GM19099 (cell line): ENCODE measurements around the gene MAP4K2.

Experiments used
- POLR2A ChIP-seq: IDR thresholded peaks from 3 replicates; pipeline ENCODE4 v1.6.1; 2011; ENCODE audit warnings: low read depth; ENCODE audit not compliant: insufficient read length; ENCODE audit errors: extremely low read depth

The MAP4K2 gene

GRCh38 chr11:64831411-64831891, 28.4 kb upstream of the MAP4K2 start:
- no peak for TF ChIP-seq POLR2A

GRCh38 chr11:64829536-64830251, 26.7 kb upstream of the MAP4K2 start:
- no peak for TF ChIP-seq POLR2A

GRCh38 chr11:64827451-64827839, 24.4 kb upstream of the MAP4K2 start:
- no peak for TF ChIP-seq POLR2A

DNA sequence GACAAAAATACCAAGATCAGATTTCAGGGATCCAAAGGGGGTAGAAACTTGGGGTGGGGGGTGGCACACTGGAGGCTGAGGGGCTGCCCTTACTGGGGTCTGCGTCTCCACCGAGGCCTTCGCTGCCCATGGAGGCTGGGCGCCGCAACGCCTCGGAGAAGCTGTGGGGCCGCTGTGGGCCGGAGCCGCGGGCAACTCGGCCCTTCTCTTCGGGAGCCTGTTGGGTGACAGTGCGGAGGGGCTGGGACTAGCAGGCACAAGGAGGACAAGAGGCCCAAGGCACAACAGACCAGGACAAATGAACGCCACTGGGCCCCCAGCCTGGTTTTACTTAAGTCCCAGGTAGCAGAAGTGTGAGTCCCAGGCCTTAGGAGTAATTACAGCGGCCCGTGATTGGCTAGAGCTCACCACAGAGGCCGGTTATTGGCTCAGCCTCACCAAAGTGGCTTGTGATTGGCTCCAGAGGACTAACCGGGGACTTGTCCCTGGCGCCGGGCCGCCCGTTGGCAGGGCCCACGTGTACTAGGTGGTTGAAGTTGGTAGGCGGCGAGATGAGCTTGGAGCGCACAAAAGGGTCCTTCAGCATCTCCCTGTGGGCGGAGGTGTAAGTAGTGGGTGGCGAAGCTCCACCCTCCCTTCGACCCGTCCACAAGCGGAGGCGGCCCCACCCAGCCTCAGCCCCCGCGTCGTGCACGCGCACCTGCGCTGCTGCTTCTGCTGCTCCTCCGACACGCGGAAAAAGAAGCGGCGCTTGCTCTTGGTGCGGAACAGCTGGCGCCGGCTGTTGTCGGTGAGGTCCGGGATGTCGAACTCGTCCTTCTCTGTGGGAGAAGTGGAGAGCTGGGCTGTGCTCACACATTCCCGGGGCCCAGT, 23.8 kb upstream of the MAP4K2 start:
- no peak for TF ChIP-seq POLR2A

GRCh38 chr11:64826062-64826461, 23.0 kb upstream of the MAP4K2 start:
- no peak for TF ChIP-seq POLR2A

DNA sequence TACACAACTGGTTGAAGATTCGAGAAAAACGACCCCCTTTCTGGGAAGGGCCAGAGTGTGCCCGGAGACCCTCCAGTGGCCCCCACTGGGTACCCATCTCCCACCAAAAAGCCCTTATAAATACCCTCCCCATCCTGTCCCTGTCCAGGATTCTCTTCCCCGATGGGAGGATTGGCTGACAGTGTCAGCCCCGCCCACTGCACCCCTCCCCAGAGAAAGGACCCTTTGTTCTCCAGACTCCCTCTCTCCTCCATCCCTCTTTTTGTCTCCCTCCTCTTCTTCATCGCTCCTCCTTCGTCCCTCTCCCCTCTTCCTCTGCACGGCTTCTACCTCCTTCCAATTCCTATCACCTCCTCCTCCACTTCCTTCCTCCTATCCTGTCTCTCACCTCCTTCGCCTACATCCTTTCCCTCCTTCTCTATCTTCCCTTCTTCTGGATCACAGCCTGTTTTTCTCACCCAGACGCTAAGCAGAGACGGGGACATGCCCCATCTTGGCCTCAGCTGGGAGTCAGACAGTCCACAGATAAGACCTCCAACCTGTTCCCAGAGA, 20.6 kb upstream of the MAP4K2 start:
- no peak for TF ChIP-seq POLR2A

GRCh38 chr11:64817476-64817875, 14.5 kb upstream of the MAP4K2 start:
- no peak for TF ChIP-seq POLR2A

GRCh38 chr11:64814712-64815187, 11.7 kb upstream of the MAP4K2 start:
- no peak for TF ChIP-seq POLR2A

- no peak for TF ChIP-seq POLR2A
These were observed 10.8 kb upstream of the MAP4K2 start for GRCh38 chr11:64813826-64814225.

GRCh38 chr11:64810891-64811272, 7.9 kb upstream of the MAP4K2 start:
- TF ChIP-seq POLR2A, result no peak

GRCh38 chr11:64810271-64810890, 7.4 kb upstream of the MAP4K2 start, which contains the start of gene MEN1:
Gene MEN1 (minus strand): TSS chr11:64810551. CDS start chr11:64810109, 442 bp downstream.
- TF ChIP-seq POLR2A, result peak; percentile 68

- no peak for TF ChIP-seq POLR2A
These were observed 6.8 kb upstream of the MAP4K2 start for GRCh38 chr11:64809781-64810241.

DNA sequence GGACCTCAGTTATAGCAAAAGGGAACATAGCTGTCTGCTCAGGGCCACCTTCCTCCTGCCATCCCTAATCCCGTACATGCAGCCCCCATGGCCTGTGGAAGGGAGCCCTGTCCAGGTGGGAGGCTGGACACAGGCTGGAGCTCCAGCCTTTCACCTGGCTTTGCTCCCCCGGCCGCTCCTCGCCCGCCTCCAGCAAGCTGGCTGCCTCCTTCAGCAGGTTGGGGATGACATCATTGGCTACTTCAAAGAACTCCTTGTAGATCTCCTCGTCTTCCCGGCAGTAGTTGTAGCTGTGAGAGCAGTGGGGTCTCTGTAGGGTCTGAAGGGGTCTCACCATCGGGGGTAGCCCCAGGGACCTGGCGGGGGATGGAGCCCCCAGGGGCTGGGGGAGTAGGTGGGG, 2.5 kb upstream of the MAP4K2 start:
- TF ChIP-seq POLR2A, result no peak

DNA sequence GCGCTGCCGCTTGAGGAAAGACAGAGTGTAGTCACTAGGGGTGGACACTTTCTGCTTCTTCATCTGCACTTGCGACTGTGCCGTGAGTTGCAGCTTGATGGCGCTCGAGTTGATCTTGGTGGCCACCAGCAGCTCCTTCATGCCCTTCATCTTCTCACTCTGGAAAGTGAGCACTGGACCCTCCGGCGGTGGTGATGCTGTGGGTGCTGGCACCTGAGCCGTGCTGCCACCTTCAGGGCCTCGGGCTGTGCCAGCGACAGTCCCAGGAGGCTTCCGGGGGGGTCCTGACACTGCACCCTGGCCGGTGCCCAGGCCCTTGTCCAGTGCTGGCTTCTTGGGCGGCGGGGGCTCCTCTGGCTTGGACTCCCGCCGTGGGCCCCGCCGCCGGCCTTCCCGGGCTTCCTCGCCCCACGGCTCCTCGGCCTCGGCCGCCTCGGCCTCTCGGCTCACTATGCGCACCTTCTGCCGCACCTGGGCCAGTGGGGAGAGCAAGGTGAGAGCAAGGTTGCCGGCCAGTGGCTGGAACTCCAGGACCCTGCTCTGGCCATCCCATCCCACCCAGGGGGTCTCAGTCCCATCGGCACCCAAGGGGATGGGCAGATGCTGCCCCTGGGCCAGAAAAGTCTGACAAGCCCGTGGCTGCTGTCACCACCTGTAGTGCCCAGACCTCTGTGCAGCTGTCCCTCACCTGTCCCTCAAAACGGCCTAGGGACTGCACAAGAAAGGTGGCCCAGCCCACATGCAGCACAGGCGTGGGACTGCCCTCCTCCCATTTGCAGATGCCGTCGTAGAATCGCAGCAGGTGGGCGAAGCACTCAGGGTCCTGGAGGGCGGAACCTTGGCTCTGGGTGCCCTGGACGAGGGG, 1.6 kb upstream of the MAP4K2 start:
- no peak for TF ChIP-seq POLR2A
